SK-N-SH treated with all-trans-retinoic acid at 6 μM for 48 hours (cell line): ENCODE results near the gene PCDHGB3.
A peak's percentile ranks its signal among the peaks of the same experiment; 100 is the strongest.

Experiments
- ATAC-seq: fragments of 200-7000 bp; cut with Tn5 transposase; 3 replicates; pipeline ENCODE4 v1.9.1; 2020; ENCODE audit warnings: mild to moderate bottlenecking, moderate library complexity
- ARNTL ChIP-seq: fragments of 450-650 bp; formaldehyde crosslinking; IDR thresholded peaks from 2 replicates; pipeline ENCODE4 v1.5.0; 2020; ENCODE audit warnings: low read depth, mild to moderate bottlenecking, moderate library complexity, borderline replicate concordance
- BACH2 ChIP-seq: fragments of 250-450 bp; sonication (Bioruptor Pico); IDR thresholded peaks from 2 replicates; pipeline ENCODE4 v1.9.0; 2021; ENCODE audit warnings: mild to moderate bottlenecking, borderline replicate concordance
- CREB5 ChIP-seq: fragments of 250-450 bp; sonication (Bioruptor Pico); IDR thresholded peaks from 2 replicates; pipeline ENCODE4 v1.5.1; 2020; ENCODE audit warnings: low read depth, mild to moderate bottlenecking, moderate library complexity
- CSDC2 ChIP-seq: fragments of 250-450 bp; sonication (Bioruptor Pico); IDR thresholded peaks from 2 replicates; pipeline ENCODE4 v1.5.0; 2020; ENCODE audit warnings: mild to moderate bottlenecking, moderate library complexity
- CSRNP3 ChIP-seq: fragments of 250-450 bp; sonication (Bioruptor Pico); IDR thresholded peaks from 2 replicates; pipeline ENCODE4 v1.5.1; 2021; ENCODE audit warnings: mild to moderate bottlenecking, moderate library complexity
- ESRRG ChIP-seq: fragments of 250-450 bp; sonication (Bioruptor Pico); IDR thresholded peaks from 2 replicates; pipeline ENCODE4 v1.6.1; 2021; ENCODE audit warnings: mild to moderate bottlenecking
- GLIS3 ChIP-seq: fragments of 250-450 bp; sonication (Bioruptor Pico); IDR thresholded peaks from 2 replicates; pipeline ENCODE4 v1.5.0; 2020; ENCODE audit warnings: mild to moderate bottlenecking, moderate library complexity
- PATZ1 ChIP-seq: fragments of 250-450 bp; sonication (Bioruptor Pico); IDR thresholded peaks from 2 replicates; pipeline ENCODE4 v1.8.0; 2020; ENCODE audit warnings: mild to moderate bottlenecking, moderate library complexity, borderline replicate concordance
- POU6F1 ChIP-seq: fragments of 250-450 bp; sonication (Bioruptor Pico); IDR thresholded peaks from 2 replicates; pipeline ENCODE4 v1.8.0; 2021; ENCODE audit warnings: low read depth, mild to moderate bottlenecking, moderate library complexity, borderline replicate concordance
- PPARA ChIP-seq: fragments of 250-450 bp; sonication (Bioruptor Pico); IDR thresholded peaks from 2 replicates; pipeline ENCODE4 v1.5.0; 2020; ENCODE audit warnings: mild to moderate bottlenecking, borderline replicate concordance
- RARB ChIP-seq: fragments of 250-450 bp; sonication (Bioruptor Pico); IDR thresholded peaks from 2 replicates; pipeline ENCODE4 v1.8.0; 2021; ENCODE audit warnings: mild to moderate bottlenecking, moderate library complexity
- SNAI2 ChIP-seq: fragments of 250-450 bp; sonication (Bioruptor Pico); IDR thresholded peaks from 2 replicates; pipeline ENCODE4 v1.5.0; 2020; ENCODE audit warnings: mild to moderate bottlenecking, moderate library complexity
- TCF4 ChIP-seq: fragments of 250-450 bp; sonication (Bioruptor Pico); IDR thresholded peaks from 2 replicates; pipeline ENCODE4 v1.8.0; 2021; ENCODE audit warnings: mild to moderate bottlenecking, moderate library complexity, borderline replicate concordance
- TOX ChIP-seq: fragments of 250-450 bp; sonication (Bioruptor Pico); IDR thresholded peaks from 2 replicates; pipeline ENCODE4 v1.8.0; 2021; ENCODE audit warnings: mild to moderate bottlenecking, moderate library complexity, borderline replicate concordance
- ZC3H10 ChIP-seq: fragments of 250-450 bp; sonication (Bioruptor Pico); IDR thresholded peaks from 2 replicates; pipeline ENCODE4 v1.5.1; 2021; ENCODE audit warnings: mild to moderate bottlenecking, moderate library complexity
- ZFP3 ChIP-seq: fragments of 250-450 bp; sonication (Bioruptor Pico); IDR thresholded peaks from 2 replicates; pipeline ENCODE4 v1.5.0; 2020; ENCODE audit warnings: mild to moderate bottlenecking, moderate library complexity
- ZFP30 ChIP-seq: fragments of 450-650 bp; formaldehyde crosslinking; IDR thresholded peaks from 2 replicates; pipeline ENCODE4 v1.5.0; 2022; ENCODE audit warnings: mild to moderate bottlenecking, moderate library complexity
- ZNF565 ChIP-seq: fragments of 450-650 bp; formaldehyde crosslinking; conservative IDR thresholded peaks from 2 replicates; pipeline ENCODE4 v1.5.0; 2020; ENCODE audit warnings: low read depth, mild to moderate bottlenecking, moderate library complexity
- ZNF70 ChIP-seq: fragments of 450-650 bp; formaldehyde crosslinking; IDR thresholded peaks from 2 replicates; pipeline ENCODE4 v1.5.0; 2020; ENCODE audit warnings: mild to moderate bottlenecking, moderate library complexity
- ZNF8 ChIP-seq: fragments of 450-650 bp; formaldehyde crosslinking; IDR thresholded peaks from 2 replicates; pipeline ENCODE4 v1.5.0; 2020; ENCODE audit warnings: mild to moderate bottlenecking, moderate library complexity

Gene PCDHGB3

GRCh38 chr5:141369994-141370848, at the start of gene PCDHGB3:
TSS of gene PCDHGB3 (plus strand) at chr5:141370242. CDS start at chr5:141370395, 153 bp downstream.
- no peak for ATAC-seq
- no peak for TF ChIP-seq GLIS3 (CRISPR knock-in tag)
- TF ChIP-seq SNAI2 (CRISPR knock-in tag): no peak
- no peak for TF ChIP-seq ZNF8 (CRISPR knock-in tag)
- TF ChIP-seq ZNF565 (CRISPR knock-in tag): no peak
- TF ChIP-seq ZFP3 (CRISPR knock-in tag): no peak
- no peak for TF ChIP-seq ARNTL
- no peak for TF ChIP-seq BACH2
- no peak for TF ChIP-seq ZFP30 (CRISPR knock-in tag)
- TF ChIP-seq CREB5 (CRISPR knock-in tag): no peak
- TF ChIP-seq RARB: no peak
- TF ChIP-seq TOX (CRISPR knock-in tag): no peak
- no peak for TF ChIP-seq PATZ1 (CRISPR knock-in tag)
- TF ChIP-seq ZC3H10 (CRISPR knock-in tag): no peak
- no peak for TF ChIP-seq CSRNP3 (CRISPR knock-in tag)
- no peak for TF ChIP-seq CSDC2 (CRISPR knock-in tag)

- TF ChIP-seq SNAI2 (CRISPR knock-in tag) (no peak), POU6F1 (CRISPR knock-in tag) (no peak), ZC3H10 (CRISPR knock-in tag) (no peak), PPARA (CRISPR knock-in tag) (no peak)
- ATAC-seq: no peak
These were observed 47.8 kb upstream of the PCDHGB3 start for GRCh38 chr5:141322261-141322660.

- ATAC-seq: peak; percentile 96
- TF ChIP-seq TCF4: no peak
- TF ChIP-seq ZFP30 (CRISPR knock-in tag): no peak
- TF ChIP-seq CREB5 (CRISPR knock-in tag): no peak
- TF ChIP-seq POU6F1 (CRISPR knock-in tag): no peak
- no peak for TF ChIP-seq BACH2
- TF ChIP-seq SNAI2 (CRISPR knock-in tag): no peak
- TF ChIP-seq ZNF70 (CRISPR knock-in tag): no peak
- TF ChIP-seq ZFP3 (CRISPR knock-in tag): no peak
- no peak for TF ChIP-seq ESRRG (CRISPR knock-in tag)
These were observed 43.8 kb upstream of the PCDHGB3 start for GRCh38 chr5:141326088-141326854.
